ENCODE data around the gene ADAMTS7. TPM values are rescaled to one million over a fixed set of nuclear protein-coding genes. Genes with fewer than 3 reads are reported as not detected.
"Not testable (repeated sequence)": the region's sequence is repeated elsewhere in the genome, so short reads cannot be mapped to it uniquely, and the experiment has no call there.

ADAMTS7 gene
- total and polyA plus RNA-seq, 2 donors (not counting 1 experiment from before 2014, with no cell fraction given) = 0.10 to 16.6 TPM

- no peak overlapping the region for H3K4me3 Mint-ChIP-seq
- H3K9ac ChIP-seq (ENCODE audit: low read length) = no peak overlapping the region
- DNase-seq (no peak), ATAC-seq (ENCODE audit: low read depth) (no peak)
- ChIA-PET POLR2A (no interaction called here), CTCF (no interaction called here)
- TF ChIP-seq EZH2 (IDR thresholded peaks at IDR 0.05; ENCODE audit: borderline replicate concordance, insufficient read depth, low read depth, low read length, poor library complexity, severe bottlenecking) (no peak), CTCF (IDR thresholded peaks at IDR 0.05) (no peak)
- H3K4me1 Mint-ChIP-seq = no peaks in the 10 kb centered on the region
- H3K36me3 ChIP-seq (replicated peaks in 1 of 2; ENCODE audit: control extremely low read depth in 1 of 2, control insufficient read depth in 1 of 2, extremely low read depth in 1 of 2, insufficient read depth in 2 of 2, low read length in 1 of 2) = no peaks in the 10 kb centered on the region
- no peaks in the 10 kb centered on the region for H3K4me1 ChIP-seq (ENCODE audit: control insufficient read depth in 2 of 2, insufficient read depth in 2 of 2, low read length in 2 of 2)
- intact Hi-C loops (cut with micrococcal nuclease) = no loop called here
- no peak overlapping the region for H2AFZ ChIP-seq (ENCODE audit: insufficient read depth, low read depth, low read length, poor library complexity, severe bottlenecking)
- peaks cover 12% of the 10 kb centered on the region for H3K27me3 Mint-ChIP-seq
- H3K27ac Mint-ChIP-seq = no peak overlapping the region
- H3K4me2 ChIP-seq (replicated peaks; ENCODE audit: low read depth, low read length, poor library complexity, severe bottlenecking) = no peak overlapping the region
- no peaks in the 10 kb centered on the region for H3K27me3 ChIP-seq (replicated peaks in 1 of 4; ENCODE audit: control extremely low read depth in 1 of 4, control insufficient read depth in 3 of 4, insufficient read depth in 4 of 4, low read length in 3 of 4)
- WGBS (ENCODE audit: insufficient coverage) = 88% methylated on average over 2 of the region's 5 CpGs
- no peaks in the 10 kb centered on the region for H3K79me2 ChIP-seq (ENCODE audit: control insufficient read depth, insufficient read depth, low read length)
- H3K9me3 ChIP-seq (ENCODE audit: control extremely low read depth in 1 of 3, control insufficient read depth in 2 of 3, insufficient read depth in 1 of 3, low read length in 2 of 3) = no peaks in the 10 kb centered on the region
- H3K4me3 ChIP-seq (ENCODE audit: control extremely low read depth in 1 of 5, extremely low read depth in 1 of 5, insufficient read depth in 1 of 5, low read depth in 2 of 5, low read length in 4 of 5) = no peak overlapping the region
- no peak overlapping the region for H3K27ac ChIP-seq (ENCODE audit: low read length in 2 of 2)
- H3K9me3 Mint-ChIP-seq (ENCODE audit: insufficient read depth) = no peaks in the 10 kb centered on the region
- H4K20me1 ChIP-seq (ENCODE audit: control insufficient read depth, insufficient read depth, low read length, poor library complexity, severe bottlenecking) = no peaks in the 10 kb centered on the region
These were observed 83.7 kb downstream of the ADAMTS7 start for GRCh38 chr15:78727561-78727960.

- no peaks in the 10 kb centered on the region for H3K9me3 Mint-ChIP-seq (ENCODE audit: insufficient read depth)
- Histone ChIP-seq H3K4me2 (replicated peaks; ENCODE audit: low read depth, low read length, poor library complexity, severe bottlenecking) (no peak overlapping the region), H3K4me3 (ENCODE audit: control extremely low read depth in 1 of 5, extremely low read depth in 1 of 5, insufficient read depth in 1 of 5, low read depth in 2 of 5, low read length in 4 of 5) (no peak overlapping the region), H3K36me3 (replicated peaks in 1 of 2; ENCODE audit: control extremely low read depth in 1 of 2, control insufficient read depth in 1 of 2, extremely low read depth in 1 of 2, insufficient read depth in 2 of 2, low read length in 1 of 2) (no peaks in the 10 kb centered on the region), H3K4me1 (ENCODE audit: control insufficient read depth in 2 of 2, insufficient read depth in 2 of 2, low read length in 2 of 2) (no peaks in the 10 kb centered on the region), H2AFZ (ENCODE audit: insufficient read depth, low read depth, low read length, poor library complexity, severe bottlenecking) (no peak overlapping the region), H3K79me2 (ENCODE audit: control insufficient read depth, insufficient read depth, low read length) (no peaks in the 10 kb centered on the region), H3K27ac (ENCODE audit: low read length in 2 of 2) (no peak overlapping the region), H3K9ac (ENCODE audit: low read length) (no peak overlapping the region), H3K27me3 (replicated peaks in 1 of 4; ENCODE audit: control extremely low read depth in 1 of 4, control insufficient read depth in 3 of 4, insufficient read depth in 4 of 4, low read length in 3 of 4) (no peaks in the 10 kb centered on the region), H3K9me3 (ENCODE audit: control extremely low read depth in 1 of 3, control insufficient read depth in 2 of 3, insufficient read depth in 1 of 3, low read length in 2 of 3) (no peaks in the 10 kb centered on the region), H4K20me1 (ENCODE audit: control insufficient read depth, insufficient read depth, low read length, poor library complexity, severe bottlenecking) (no peaks in the 10 kb centered on the region)
- ChIA-PET POLR2A (no interaction called here), CTCF (interaction anchor here (0.7 kb wide), 1 partner anchor 183 kb away, joined by 4 read pairs; no protein-coding TSS in a partner anchor)
- H3K4me1 Mint-ChIP-seq = no peaks in the 10 kb centered on the region
- WGBS (ENCODE audit: insufficient coverage) = 93% methylated on average over 11 of the region's 14 CpGs
- DNase-seq (no peak), ATAC-seq (ENCODE audit: low read depth) (no peak)
- TF ChIP-seq EZH2 (IDR thresholded peaks at IDR 0.05; ENCODE audit: borderline replicate concordance, insufficient read depth, low read depth, low read length, poor library complexity, severe bottlenecking) = no peak
- TF ChIP-seq CTCF (IDR thresholded peaks at IDR 0.05) = no peak
- intact Hi-C loops (cut with micrococcal nuclease) = no loop called here
- H3K27ac Mint-ChIP-seq = no peak overlapping the region
- H3K27me3 Mint-ChIP-seq = peaks cover 9% of the 10 kb centered on the region
- H3K4me3 Mint-ChIP-seq = no peak overlapping the region
These were observed 84.3 kb downstream of the ADAMTS7 start for GRCh38 chr15:78726870-78727551.

GRCh38 chr15:78719819-78720450, 91.3 kb downstream of the ADAMTS7 start:
- H3K9ac ChIP-seq (ENCODE audit: low read length); H3K9me3 Mint-ChIP-seq (ENCODE audit: insufficient read depth); H3K9me3 ChIP-seq (ENCODE audit: control extremely low read depth in 1 of 3, control insufficient read depth in 2 of 3, insufficient read depth in 1 of 3, low read length in 2 of 3); POLR2A ChIA-PET; H2AFZ ChIP-seq (ENCODE audit: insufficient read depth, low read depth, low read length, poor library complexity, severe bottlenecking); intact Hi-C loops (cut with micrococcal nuclease); H3K4me2 ChIP-seq (replicated peaks; ENCODE audit: low read depth, low read length, poor library complexity, severe bottlenecking); DNase-seq; CTCF ChIA-PET; H3K36me3 ChIP-seq (replicated peaks in 1 of 2; ENCODE audit: control extremely low read depth in 1 of 2, control insufficient read depth in 1 of 2, extremely low read depth in 1 of 2, insufficient read depth in 2 of 2, low read length in 1 of 2); H3K79me2 ChIP-seq (ENCODE audit: control insufficient read depth, insufficient read depth, low read length); H3K4me1 ChIP-seq (ENCODE audit: control insufficient read depth in 2 of 2, insufficient read depth in 2 of 2, low read length in 2 of 2); H3K27ac Mint-ChIP-seq; H3K27me3 ChIP-seq (replicated peaks in 1 of 4; ENCODE audit: control extremely low read depth in 1 of 4, control insufficient read depth in 3 of 4, insufficient read depth in 4 of 4, low read length in 3 of 4); H3K4me3 ChIP-seq (ENCODE audit: control extremely low read depth in 1 of 5, extremely low read depth in 1 of 5, insufficient read depth in 1 of 5, low read depth in 2 of 5, low read length in 4 of 5); H4K20me1 ChIP-seq (ENCODE audit: control insufficient read depth, insufficient read depth, low read length, poor library complexity, severe bottlenecking); ATAC-seq (ENCODE audit: low read depth); H3K4me1 Mint-ChIP-seq; H3K27ac ChIP-seq (ENCODE audit: low read length in 2 of 2); H3K4me3 Mint-ChIP-seq: not testable (repeated sequence)
- 81% methylated on average over 18 of the region's 21 CpGs for WGBS (ENCODE audit: insufficient coverage)
- H3K27me3 Mint-ChIP-seq = peaks cover 31% of the 10 kb centered on the region

All from B cell (primary cell).